ENCODE data around the gene NEMP2.

DNA sequence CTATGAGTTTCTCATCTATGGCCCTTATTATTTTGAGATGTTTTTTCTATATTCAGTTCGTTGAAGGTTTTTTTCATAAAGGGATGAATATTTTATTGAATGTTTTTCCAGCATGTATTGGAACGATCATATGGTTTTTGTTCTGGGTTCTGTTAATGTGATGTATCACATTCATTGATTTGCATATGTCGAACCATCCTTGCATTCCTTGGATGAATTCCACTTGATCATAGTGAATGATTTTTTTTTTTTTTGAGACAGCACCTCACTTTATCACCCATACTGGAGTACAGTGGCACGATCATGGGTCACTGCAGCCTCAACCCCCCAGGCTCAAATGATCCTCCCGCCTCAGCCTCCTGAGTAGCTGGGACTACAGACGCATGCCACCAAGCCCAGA, 5.5 kb upstream of the NEMP2 start:
- TF ChIP-seq POLR2A (IDR thresholded peaks at IDR 0.05) (no peak), CTCF (IDR thresholded peaks at IDR 0.05) (no peak), EP300 (IDR thresholded peaks at IDR 0.05) (no peak)
